RWPE1 (cell line): ENCODE results near the gene ZNF638.
"Not testable (repeated sequence)": the region's sequence is repeated elsewhere in the genome, so short reads cannot be mapped to it uniquely, and the experiment has no call there.

ENCODE experiments used
- CTCF ChIA-PET: fragments of 350-600 bp; sonication (Branson Sonifier 250); formaldehyde crosslinking; extraction: SDS; loops from one replicate; lab custom pipeline; 2021; lab: Yijun Ruan, JAX
- POLR2A ChIA-PET: fragments of 400-600 bp; formaldehyde crosslinking; extraction: SDS; loops from one replicate; lab custom pipeline; 2020; ENCODE audit warnings: antibody characterized with exemption; ENCODE audit not compliant: low non-redundant PET; lab: Yijun Ruan, JAX
- DNase-seq: peaks from one replicate; pipeline ENCODE4 v3.0.0; 2012; ENCODE audit warnings: low spot score
- H3K27ac ChIP-seq: fragments of 450-650 bp; 2 replicates; pipeline ENCODE4 v1.5.1; 2017
- CTCF ChIP-seq: fragments of 450-650 bp; conservative IDR thresholded peaks from 2 replicates; pipeline ENCODE4 v1.5.1; 2017; ENCODE audit warnings: low read depth, mild to moderate bottlenecking

ZNF638 gene

DNA sequence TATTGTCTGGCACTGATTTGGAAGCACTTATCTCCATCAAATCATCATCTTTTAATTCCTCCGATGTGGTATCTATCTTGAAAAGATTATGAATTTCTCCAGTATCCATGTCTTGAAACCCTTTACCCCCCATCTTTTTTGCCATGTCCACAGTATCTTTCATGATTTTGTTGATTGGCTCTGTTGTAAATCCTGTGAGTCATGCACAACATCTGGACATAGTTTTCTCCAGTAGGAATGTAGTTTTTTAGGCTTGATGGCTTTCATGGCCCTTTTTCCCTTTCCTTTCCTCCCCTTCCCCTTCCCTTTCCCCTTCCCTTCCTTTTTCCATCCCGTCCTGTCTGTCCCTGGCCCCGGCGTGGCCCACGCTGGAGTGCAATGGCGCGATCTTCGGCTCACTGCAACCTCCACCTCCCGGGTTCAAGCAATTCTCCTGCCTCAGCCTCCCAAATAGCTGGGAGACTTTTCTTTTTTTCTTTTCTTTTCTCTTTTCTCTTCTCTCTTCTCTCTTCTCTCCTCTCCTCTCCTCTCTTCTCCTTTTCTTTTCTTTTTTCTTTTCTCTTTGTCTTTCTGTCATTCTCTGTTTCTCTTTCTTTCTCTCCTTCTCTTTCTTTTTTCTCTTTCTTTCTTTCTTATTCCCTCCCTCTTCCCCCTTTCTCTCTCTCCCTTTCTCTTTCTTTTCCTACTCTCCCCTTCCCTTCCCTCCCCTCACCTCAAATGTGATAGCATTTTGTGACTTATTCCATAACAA is 18.4 kb upstream of the ZNF638 start:
- POLR2A ChIA-PET, result no interaction called here
- DNase-seq, result no peak
- no peak overlapping the region for H3K27ac ChIP-seq
- TF ChIP-seq CTCF, result no peak
- CTCF ChIA-PET, result interaction anchor here (1.4 kb wide), 1 partner anchor 14 kb away, joined by 7 read pairs; no protein-coding TSS in a partner anchor

DNA sequence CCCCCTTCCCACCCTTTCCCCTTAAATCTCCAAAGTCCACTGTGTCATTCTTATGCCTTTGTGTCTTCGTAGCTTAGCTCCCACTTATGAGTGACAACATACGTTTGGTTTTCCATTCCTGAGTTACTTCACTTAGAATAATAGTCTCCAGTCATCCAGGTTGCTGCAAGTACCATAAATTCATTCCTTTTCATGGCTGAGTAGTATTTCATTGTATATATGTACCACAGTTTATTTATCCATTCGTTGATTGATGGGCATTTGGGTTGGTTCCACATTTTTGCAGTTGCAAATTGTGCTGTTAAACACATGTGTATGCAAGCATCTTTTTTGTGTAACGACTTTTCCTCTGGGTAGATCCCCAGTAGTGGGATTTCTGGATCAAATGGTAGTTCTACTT is 14.5 kb upstream of the ZNF638 start:
- no peak for DNase-seq
- no peak for TF ChIP-seq CTCF
- POLR2A ChIA-PET, result no interaction called here
- CTCF ChIA-PET, result no interaction called here
- no peak overlapping the region for H3K27ac ChIP-seq

GRCh38 chr2:71317900-71318299 is 13.7 kb upstream of the ZNF638 start:
- DNase-seq, POLR2A ChIA-PET, CTCF ChIA-PET, H3K27ac ChIP-seq: not testable (repeated sequence)

GRCh38 chr2:71323386-71323785 is 8.2 kb upstream of the ZNF638 start:
- H3K27ac ChIP-seq, result no peak overlapping the region
- no peak for DNase-seq
- POLR2A ChIA-PET, result no interaction called here
- CTCF ChIA-PET, result no interaction called here
- no peak for TF ChIP-seq CTCF

DNA sequence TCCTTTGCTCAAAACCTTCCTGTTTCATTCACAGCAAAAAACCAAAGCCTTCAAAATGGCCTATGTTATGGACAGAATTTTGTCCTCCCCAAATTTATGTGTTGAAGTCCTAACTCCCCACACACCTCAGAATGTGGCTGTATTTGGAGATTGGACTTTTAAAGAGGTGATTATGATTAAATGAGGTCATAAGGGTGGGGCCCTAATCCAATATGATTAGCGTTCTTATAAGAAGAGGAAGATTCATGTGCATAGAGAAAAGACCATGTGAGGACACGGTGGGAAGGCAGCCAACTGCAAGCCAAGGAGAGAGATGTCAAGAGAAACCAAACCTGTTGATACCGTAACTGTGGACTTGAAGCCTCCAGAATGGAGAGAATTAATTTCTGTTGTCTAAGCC is 4.6 kb upstream of the ZNF638 start:
- TF ChIP-seq CTCF, result no peak
- POLR2A ChIA-PET, result no interaction called here
- CTCF ChIA-PET, result interaction anchor here (0.7 kb wide), 1 partner anchor 46 kb away, joined by 3 read pairs; no protein-coding TSS in a partner anchor
- no peak for DNase-seq
- no peak overlapping the region for H3K27ac ChIP-seq

GRCh38 chr2:71327916-71328315 is 3.7 kb upstream of the ZNF638 start:
- DNase-seq, result no peak
- ChIA-PET CTCF (no interaction called here), POLR2A (no interaction called here)
- TF ChIP-seq CTCF, result no peak
- no peak overlapping the region for H3K27ac ChIP-seq

GRCh38 chr2:71330155-71330554 is 1.4 kb upstream of the ZNF638 start:
- ChIA-PET CTCF (interaction anchor here (0.9 to 2.2 kb wide), 2 partner anchors 52 to 107 kb away, joined by 4 to 5 read pairs; no protein-coding TSS in a partner anchor), POLR2A (no interaction called here)
- no peak for DNase-seq
- no peak for TF ChIP-seq CTCF
- H3K27ac ChIP-seq, result no peak overlapping the region
